Tibial nerve (tissue), 4 donors: Measurements from ENCODE around the gene FAM13B. TPM values are rescaled to one million over a fixed set of nuclear protein-coding genes. Genes with fewer than 3 reads are reported as not detected.

Source experiments
- DNase-seq, 2 donors: peaks; one replicate each; pipeline ENCODE4 v3.0.0-alpha.2; 2019; ENCODE audit warnings: low spot score in 2 of 2
- H3K27ac ChIP-seq, 4 donors: fragments of 200-600 bp; sonication (generic) in 3 of 4; one replicate each; pipeline ENCODE4 v1.5.1; 2017 to 2019; ENCODE audit warnings: mild to moderate bottlenecking in 1 of 4
- H3K27me3 ChIP-seq, 2 donors: fragments of 200-600 bp; sonication (generic) in 1 of 2; one replicate each; pipeline versions ENCODE4 v1.5.1 to v1.6.0; 2017 to 2019
- H3K36me3 ChIP-seq, 3 donors: fragments of 200-600 bp; sonication (generic); one replicate each; pipeline ENCODE4 v1.5.1; 2018 to 2019
- H3K4me1 ChIP-seq, 4 donors: fragments of 200-600 bp; sonication (generic) in 3 of 4; one replicate each; pipeline ENCODE4 v1.5.1; 2017 to 2019
- H3K4me3 ChIP-seq, 4 donors: fragments of 200-600 bp; sonication (generic) in 3 of 4; one replicate each; pipeline ENCODE4 v1.5.1; 2017 to 2019; ENCODE audit warnings: mild to moderate bottlenecking in 1 of 4, moderate library complexity in 1 of 4
- H3K9me3 ChIP-seq, 4 donors: fragments of 200-600 bp; sonication (generic) in 3 of 4; one replicate each; pipeline ENCODE4 v1.5.1; 2017 to 2019
- EP300 ChIP-seq, 2 donors: sonication (generic); formaldehyde crosslinking; IDR thresholded peaks; one replicate each; pipeline ENCODE4 v1.6.1; 2017; ENCODE audit warnings: antibody characterized with exemption in 2 of 2, mild to moderate bottlenecking in 1 of 2
- POLR2A ChIP-seq, 2 donors: fragments of 450-650 bp; IDR thresholded peaks; one replicate each; pipeline ENCODE4 v1.6.1; 2017; ENCODE audit warnings: antibody characterized with exemption in 2 of 2, mild to moderate bottlenecking in 2 of 2, moderate library complexity in 2 of 2
- WGBS, 2 donors: methylation state at CpG; one replicate each; pipeline ENCODE4 v1.1.5; 2018; 5-methylcytosine and 5-hydroxymethylcytosine counted together
- total RNA-seq, 4 donors: library from RNA; depleted of rRNA; stranded (reverse); fragments of >200 nt; gene quantifications; one replicate each; pipeline ENCODE4 v1.1.0, GENCODE V29; 2016
- TF ChIP-seq, protein P1 (sequence below), 5 experiments: fragments of 200-600 bp in 3 of 5; fragments of 450-650 bp in 2 of 5; sonication (generic) in 3 of 5; IDR thresholded peaks; one replicate each; pipeline ENCODE4 v1.5.1; 2016 to 2019; ENCODE audit warnings: antibody characterized with exemption in 5 of 5, mild to moderate bottlenecking in 3 of 5, moderate library complexity in 2 of 5

The FAM13B gene
- total RNA-seq, 4 donors from 2014 or later: 59.4 to 85.9 (median 72.3) TPM

DNA sequence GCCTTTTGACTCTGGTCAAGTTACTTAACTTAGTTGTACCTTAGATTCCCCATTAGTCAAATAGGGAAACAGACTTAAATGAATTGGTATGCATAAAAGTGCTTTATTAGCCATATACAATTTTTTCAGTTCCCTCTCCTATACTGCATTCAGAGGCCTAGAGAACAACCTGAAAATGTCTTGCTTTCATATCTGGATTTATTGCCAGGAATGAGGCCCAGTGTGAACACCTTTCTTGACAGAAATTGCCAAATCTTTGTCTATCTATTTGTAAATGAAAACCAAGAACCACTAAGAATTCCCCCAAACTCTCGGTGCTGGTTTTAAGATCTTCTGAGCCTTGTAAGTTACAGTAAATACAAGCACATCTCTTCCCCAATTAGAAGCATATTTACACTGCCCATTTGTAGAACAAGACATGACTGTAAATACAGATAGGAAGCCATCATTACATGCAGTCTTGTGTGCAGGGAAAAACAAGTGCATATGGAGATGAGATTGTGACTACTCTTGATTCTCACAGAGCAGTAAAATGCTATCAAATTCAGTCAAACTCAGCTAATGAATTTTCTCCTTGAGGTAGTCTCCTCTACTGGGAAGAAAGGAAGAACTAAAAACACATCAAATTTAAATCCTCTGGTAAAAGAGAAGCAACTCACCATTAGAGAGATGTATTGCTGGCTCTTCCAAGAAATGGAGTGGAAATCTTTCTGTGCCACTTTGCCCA, 5.2 kb upstream of the FAM13B start:
- Histone ChIP-seq H3K4me3 (peak overlapping the region in 1 of 4 donors; percentile 30), H3K27ac (peak overlapping the region in 3 of 4 donors; percentile 37 to 72 (median 72)), H3K27me3 (no peaks in the 10 kb centered on the region), H3K36me3 (no peaks in the 10 kb centered on the region), H3K9me3 (no peaks in the 10 kb centered on the region), H3K4me1 (peaks cover 0 to 19% (median 6%) of the 10 kb centered on the region in 4 donors)
- 64 to 81% methylated on average over 1 of the region's 1 CpG for WGBS, 2 donors
- no peak for DNase-seq
- TF ChIP-seq POLR2A (IDR thresholded peaks at IDR 0.05) (no peak), EP300 (IDR thresholded peaks at IDR 0.05) (no peak)
- TF ChIP-seq, protein P1, sequence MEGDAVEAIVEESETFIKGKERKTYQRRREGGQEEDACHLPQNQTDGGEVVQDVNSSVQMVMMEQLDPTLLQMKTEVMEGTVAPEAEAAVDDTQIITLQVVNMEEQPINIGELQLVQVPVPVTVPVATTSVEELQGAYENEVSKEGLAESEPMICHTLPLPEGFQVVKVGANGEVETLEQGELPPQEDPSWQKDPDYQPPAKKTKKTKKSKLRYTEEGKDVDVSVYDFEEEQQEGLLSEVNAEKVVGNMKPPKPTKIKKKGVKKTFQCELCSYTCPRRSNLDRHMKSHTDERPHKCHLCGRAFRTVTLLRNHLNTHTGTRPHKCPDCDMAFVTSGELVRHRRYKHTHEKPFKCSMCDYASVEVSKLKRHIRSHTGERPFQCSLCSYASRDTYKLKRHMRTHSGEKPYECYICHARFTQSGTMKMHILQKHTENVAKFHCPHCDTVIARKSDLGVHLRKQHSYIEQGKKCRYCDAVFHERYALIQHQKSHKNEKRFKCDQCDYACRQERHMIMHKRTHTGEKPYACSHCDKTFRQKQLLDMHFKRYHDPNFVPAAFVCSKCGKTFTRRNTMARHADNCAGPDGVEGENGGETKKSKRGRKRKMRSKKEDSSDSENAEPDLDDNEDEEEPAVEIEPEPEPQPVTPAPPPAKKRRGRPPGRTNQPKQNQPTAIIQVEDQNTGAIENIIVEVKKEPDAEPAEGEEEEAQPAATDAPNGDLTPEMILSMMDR (IDR thresholded peaks at IDR 0.05): no peak

DNA sequence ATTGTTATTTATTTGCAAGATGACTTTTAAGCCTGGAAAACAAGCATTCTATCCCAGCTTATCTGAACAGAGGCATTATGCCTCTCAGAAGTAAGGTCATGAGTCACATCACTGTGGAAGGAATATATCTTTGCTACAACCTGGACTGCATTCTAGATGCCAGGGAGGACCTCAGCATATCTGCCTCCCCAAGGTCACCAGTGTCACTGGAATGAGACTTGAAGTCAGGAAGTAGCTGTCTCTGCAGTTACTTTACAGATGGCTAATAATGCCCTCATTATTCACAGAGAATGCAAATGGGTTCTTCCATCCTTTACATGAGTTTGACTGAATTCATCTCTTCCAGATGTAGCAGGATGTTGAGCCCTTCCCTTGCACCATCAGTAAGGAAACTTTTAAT, 4.4 kb upstream of the FAM13B start:
- Histone ChIP-seq H3K9me3 (no peaks in the 10 kb centered on the region), H3K4me1 (peaks cover 0 to 19% (median 6%) of the 10 kb centered on the region in 4 donors), H3K27ac (peak overlapping the region in 2 of 4 donors; percentile 72), H3K4me3 (peak overlapping the region in 1 of 4 donors; percentile 30), H3K27me3 (no peaks in the 10 kb centered on the region), H3K36me3 (no peaks in the 10 kb centered on the region)
- DNase-seq: no peak
- TF ChIP-seq POLR2A (IDR thresholded peaks at IDR 0.05) (no peak), EP300 (IDR thresholded peaks at IDR 0.05) (no peak)
- TF ChIP-seq, protein P1 (IDR thresholded peaks at IDR 0.05): no peak

DNA sequence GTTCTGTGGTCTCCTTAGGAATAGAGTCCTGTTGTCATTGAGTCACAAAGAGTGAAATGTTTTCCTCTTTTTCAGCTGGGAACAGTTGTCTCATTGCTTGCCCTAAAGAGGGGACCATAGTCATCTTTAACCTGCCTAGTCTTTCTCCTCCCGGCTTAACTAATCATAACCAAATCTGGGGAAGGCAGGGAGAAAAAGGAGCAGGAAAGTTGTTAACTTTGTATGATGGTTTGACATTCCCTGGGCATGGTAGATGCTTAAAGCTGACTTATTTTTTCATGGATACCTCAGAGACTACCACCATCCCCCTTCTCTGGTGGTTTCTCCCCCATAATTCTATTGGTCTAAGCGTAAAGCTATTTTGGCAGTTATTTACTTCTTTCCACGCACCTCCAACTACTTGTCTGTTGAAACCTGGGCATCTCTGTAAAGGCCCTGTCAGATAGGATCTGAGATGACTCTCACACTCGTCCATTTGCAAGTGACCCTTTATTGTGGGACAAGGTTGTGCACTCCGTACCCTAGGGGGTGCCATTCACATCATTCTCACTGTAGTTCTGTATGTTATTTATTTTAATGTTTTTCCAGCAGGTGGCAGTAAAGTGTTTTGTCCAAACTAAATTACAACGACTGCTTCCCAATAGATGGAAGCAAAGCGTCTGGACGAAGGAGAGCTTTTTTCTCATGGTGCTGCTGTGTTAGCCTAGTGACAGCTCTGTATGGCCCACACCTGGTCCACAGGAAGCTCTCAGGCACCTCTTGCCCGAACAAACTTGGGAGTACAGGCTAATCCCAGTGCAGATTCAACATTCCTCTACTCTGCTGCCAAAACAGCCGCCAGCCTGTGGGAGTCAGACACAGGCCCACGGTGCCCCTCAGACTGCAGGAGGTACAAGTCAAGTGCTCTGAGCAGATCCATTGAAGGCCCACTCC, 3.0 kb upstream of the FAM13B start:
- no peaks in the 10 kb centered on the region for H3K36me3 ChIP-seq
- TF ChIP-seq, protein P1 (IDR thresholded peaks at IDR 0.05): peak; percentile 78 to 86 (median 80)
- TF ChIP-seq POLR2A (IDR thresholded peaks at IDR 0.05): no peak
- peak in 1 of 2 donors; percentile 28 for TF ChIP-seq EP300 (IDR thresholded peaks at IDR 0.05)
- no peaks in the 10 kb centered on the region for H3K27me3 ChIP-seq
- H3K4me3 ChIP-seq: peak overlapping the region in 1 of 4 donors; percentile 30
- H3K4me1 ChIP-seq: peaks cover 0 to 32% (median 11%) of the 10 kb centered on the region in 4 donors
- H3K9me3 ChIP-seq: no peaks in the 10 kb centered on the region
- peak in 1 of 2 donors; percentile 47 for DNase-seq
- peak overlapping the region in 2 of 4 donors; percentile 3 to 72 for H3K27ac ChIP-seq
- 30 to 35% methylated on average over 11 of the region's 11 CpGs for WGBS, 2 donors

DNA sequence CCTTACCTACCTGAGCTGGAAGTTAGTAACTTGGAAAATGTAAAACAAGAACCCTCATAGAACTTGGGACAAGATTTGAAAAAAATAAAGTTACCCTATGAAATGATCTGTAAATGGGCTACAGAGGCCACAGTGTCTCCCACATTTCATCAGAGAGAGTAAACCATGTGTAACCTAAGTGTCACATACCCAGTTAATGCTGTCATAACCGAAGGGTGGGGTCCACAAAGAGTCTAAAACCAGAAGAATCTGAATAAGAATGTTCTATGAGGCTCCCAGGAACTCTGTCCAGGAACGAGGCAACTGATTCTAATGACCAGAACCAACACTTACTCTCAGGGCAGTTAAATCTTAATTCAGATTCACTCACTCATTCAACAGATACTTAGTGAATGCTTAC, 1.0 kb upstream of the FAM13B start:
- no peak for DNase-seq
- peak overlapping the region in 3 of 4 donors; percentile 98 to 100 (median 99) for H3K27ac ChIP-seq
- H3K4me1 ChIP-seq: peaks cover 0 to 52% (median 19%) of the 10 kb centered on the region in 4 donors
- H3K4me3 ChIP-seq: peak overlapping the region in 2 of 4 donors; percentile 80 to 91
- WGBS, 2 donors: 67 to 75% methylated on average over 2 of the region's 2 CpGs
- no peaks in the 10 kb centered on the region for H3K36me3 ChIP-seq
- H3K9me3 ChIP-seq: no peaks in the 10 kb centered on the region
- H3K27me3 ChIP-seq: no peaks in the 10 kb centered on the region
- no peak for TF ChIP-seq EP300 (IDR thresholded peaks at IDR 0.05)
- TF ChIP-seq POLR2A (IDR thresholded peaks at IDR 0.05): no peak
- TF ChIP-seq, protein P1 (IDR thresholded peaks at IDR 0.05): no peak
